ENCODE results near the gene DIS3L.

DNA sequence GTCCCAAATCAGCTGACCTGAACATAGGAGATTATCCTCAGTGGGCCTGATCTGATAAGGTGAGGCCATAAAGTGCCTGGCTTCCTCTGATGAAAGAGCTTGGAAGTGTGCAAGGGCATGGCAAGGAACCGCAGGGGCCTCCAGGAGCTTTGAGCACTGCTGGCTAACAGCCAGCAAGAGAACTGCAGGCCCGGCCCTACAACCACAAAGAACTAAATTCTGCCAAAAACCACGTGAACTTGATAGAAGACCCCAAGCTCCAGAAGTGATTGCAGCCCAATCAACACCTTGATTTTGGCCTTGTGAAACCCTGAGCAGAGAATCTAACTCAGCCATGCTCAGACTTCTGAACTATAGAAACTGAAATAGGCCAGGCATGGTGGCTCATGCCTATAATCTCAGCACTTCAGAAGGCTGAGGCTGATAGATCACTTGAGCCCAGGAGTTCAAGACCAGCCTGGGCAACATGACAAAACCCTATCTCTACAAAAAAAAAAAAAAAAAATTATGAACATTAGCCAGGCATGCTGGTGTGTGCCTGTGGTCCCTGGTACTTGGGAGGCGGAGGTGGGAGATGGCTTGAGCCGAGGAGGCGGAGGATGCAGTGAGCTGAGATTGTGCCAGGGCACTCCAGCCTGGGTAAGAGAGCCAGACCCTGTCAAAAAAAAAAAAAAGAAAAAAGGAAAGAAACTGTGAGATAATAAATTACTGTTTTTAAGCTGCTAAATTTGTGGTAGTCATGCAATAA lies 7.7 kb upstream of the DIS3L start:
- no peak for TF ChIP-seq POLR2A (IDR thresholded peaks at IDR 0.05)
- TF ChIP-seq, protein P1, sequence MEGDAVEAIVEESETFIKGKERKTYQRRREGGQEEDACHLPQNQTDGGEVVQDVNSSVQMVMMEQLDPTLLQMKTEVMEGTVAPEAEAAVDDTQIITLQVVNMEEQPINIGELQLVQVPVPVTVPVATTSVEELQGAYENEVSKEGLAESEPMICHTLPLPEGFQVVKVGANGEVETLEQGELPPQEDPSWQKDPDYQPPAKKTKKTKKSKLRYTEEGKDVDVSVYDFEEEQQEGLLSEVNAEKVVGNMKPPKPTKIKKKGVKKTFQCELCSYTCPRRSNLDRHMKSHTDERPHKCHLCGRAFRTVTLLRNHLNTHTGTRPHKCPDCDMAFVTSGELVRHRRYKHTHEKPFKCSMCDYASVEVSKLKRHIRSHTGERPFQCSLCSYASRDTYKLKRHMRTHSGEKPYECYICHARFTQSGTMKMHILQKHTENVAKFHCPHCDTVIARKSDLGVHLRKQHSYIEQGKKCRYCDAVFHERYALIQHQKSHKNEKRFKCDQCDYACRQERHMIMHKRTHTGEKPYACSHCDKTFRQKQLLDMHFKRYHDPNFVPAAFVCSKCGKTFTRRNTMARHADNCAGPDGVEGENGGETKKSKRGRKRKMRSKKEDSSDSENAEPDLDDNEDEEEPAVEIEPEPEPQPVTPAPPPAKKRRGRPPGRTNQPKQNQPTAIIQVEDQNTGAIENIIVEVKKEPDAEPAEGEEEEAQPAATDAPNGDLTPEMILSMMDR (IDR thresholded peaks at IDR 0.05): no peak

Measured in esophagus squamous epithelium (tissue), 4 donors.